ENCODE results near the gene EP400.
"Not testable (repeated sequence)": the region's sequence is repeated elsewhere in the genome, so short reads cannot be mapped to it uniquely, and the experiment has no call there.

Gene EP400

DNA sequence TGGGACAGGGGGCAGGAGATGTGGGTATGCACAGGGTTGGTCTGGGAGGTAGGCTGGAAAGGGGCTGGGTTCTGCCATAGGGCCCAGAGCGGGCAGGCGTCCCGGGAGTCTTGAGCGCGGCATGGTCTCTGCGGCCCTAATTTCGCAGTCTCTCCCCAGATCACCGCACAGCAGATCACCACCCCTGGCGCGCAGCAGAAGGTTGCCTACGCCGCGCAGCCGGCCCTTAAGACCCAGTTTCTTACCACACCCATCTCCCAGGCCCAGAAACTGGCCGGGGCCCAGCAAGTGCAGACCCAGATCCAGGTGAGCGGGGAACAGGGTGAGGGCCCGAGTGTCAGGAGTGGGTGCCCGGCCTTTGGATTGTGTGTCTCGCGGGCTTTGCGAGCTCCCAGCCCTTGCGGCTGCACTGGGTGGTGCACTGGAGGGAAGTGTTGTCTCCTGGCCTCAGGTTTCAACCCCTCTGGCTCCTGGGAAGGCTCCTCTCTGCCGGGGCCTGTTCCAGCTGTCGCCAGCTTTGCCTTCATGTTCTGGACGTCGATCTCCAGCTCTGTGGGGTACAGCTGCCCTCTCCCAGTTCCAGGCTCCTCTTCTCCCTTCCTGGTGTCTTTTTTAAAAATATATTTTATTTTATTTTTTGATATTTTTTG is 119.7 kb downstream of the EP400 start:
- no peak for DNase-seq

GRCh38 chr12:132070298-132070697 is 120.6 kb downstream of the EP400 start:
- no peak for DNase-seq

DNA sequence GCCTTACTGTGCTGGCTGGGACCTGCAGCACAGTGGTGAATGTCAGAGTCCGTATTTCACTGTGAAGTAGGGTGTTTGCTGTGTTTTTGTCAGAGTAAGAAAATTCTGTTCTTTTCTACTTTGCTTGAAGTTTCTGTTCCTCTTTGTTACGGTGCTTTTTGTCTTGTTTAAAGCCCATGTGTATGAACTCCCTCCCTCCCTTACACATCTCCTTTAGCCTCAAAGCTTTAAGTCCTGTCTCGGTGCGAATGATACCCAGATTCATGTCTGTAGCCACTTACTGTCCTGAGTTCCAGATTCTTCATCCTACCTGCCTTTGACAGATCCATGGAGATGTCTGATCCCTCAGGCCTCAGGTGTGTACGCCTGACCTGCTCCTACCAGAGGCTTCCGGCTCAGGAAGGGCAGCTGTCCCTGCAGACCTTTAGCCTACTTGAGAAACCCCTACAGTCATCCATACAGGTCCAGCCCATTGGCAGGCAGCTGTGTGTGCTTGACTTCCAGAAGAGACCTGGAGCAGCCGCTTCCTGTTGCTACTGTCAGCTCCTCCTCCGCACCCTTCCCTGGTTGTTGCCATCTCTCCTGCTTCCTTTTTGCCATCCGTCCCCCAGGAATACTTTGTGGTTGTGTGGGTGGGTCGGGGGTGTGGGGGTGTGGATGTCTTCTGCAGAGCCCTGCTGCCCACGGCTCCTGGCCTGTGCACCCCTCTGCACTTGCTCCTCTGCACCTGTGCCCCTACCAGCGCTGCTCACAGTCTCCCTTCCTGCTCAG is 121.5 kb downstream of the EP400 start:
- no peak for DNase-seq

DNA sequence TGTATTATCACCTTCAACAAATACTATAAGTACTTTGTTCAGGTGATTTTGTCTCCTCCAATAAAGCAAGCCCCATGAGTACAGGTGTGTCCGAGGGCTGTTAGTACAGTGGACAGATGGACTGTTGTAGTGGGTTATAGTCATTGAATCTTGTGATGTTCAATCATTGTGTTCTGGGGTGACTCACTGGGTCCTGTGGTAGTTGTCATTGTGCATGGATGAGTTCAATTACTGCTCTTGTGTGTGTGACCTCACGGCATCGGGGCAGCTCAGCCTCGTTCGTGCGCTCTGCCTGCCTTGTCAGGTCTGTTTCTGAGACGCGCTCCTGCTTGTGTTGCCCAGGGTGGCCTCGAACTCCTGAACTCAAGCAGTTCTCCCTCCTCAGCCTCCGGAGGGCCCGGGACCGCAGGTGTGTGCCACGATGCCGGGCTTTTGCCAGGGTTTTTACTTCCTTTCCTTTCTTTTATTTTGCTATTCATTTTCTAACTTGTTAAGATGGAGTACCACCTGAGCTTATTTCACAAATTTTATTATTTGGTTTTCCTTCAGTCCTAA is 122.2 kb downstream of the EP400 start:
- no peak for DNase-seq

DNA sequence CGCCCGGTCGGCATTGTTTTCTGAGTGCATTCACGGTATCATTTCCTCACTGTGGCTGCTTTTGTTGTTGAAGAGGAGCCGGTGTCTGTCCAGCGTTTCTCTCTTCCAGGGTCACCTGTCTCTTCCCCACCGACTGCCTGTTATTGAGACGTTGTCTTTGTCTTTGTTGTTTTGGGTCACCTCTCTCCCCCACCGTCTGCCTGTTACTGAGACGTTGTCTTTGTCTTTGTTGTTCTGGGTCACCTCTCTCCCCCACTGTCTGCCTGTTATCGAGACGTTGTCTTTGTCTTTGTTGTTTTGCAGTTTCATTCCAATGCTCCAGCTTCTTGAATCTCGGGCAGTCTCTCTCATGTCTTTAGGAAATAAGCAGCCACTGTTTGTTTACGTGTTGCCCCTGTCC is 124.5 kb downstream of the EP400 start:
- DNase-seq, result no peak

- DNase-seq, result no peak
Measured at GRCh38 chr12:132075026-132075713, 125.4 kb downstream of the EP400 start.

DNA sequence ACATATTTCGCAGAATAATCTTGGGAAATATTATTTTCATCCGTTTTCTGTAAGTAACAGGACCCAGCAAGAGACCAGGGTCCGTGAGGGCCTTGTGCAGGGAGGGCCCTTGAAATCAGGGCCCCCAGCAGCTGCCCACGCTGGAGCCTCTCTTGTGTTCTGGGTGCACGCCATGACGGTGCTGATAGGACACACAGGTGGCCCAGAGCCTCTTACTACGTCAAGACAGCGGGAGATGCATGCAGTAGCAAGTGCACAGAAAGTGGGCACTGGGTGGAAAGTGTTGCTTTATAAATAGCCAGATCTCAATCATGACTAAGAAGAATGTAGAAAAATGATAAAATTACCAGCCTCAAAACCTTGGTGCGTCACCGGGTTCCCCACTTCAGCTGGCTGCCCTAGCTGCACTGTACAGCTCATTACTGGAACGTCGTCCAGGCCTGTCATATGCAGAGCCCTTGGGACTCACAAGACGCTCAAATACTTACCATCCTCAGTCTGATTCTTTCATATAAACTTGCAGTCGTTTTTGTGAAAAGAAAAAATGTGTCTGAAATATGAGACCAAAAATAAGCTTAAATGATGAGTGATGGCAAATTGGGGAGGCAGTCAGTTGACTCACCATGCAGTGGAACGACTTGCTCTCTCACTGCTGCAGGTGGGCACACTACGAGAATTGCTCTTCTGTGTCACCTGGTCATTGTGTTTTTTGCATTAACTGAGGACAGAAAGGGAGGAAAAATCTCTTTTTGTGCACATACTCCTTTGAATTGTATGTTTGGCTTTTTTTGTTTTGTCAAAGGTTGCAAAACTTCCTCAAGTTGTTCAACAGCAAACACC is 126.2 kb downstream of the EP400 start:
- DNase-seq, result no peak

- DNase-seq, result no peak
Measured at GRCh38 chr12:132076711-132077110, 127.0 kb downstream of the EP400 start.

GRCh38 chr12:132077322-132078100 is 127.8 kb downstream of the EP400 start:
- DNase-seq, result no peak

DNA sequence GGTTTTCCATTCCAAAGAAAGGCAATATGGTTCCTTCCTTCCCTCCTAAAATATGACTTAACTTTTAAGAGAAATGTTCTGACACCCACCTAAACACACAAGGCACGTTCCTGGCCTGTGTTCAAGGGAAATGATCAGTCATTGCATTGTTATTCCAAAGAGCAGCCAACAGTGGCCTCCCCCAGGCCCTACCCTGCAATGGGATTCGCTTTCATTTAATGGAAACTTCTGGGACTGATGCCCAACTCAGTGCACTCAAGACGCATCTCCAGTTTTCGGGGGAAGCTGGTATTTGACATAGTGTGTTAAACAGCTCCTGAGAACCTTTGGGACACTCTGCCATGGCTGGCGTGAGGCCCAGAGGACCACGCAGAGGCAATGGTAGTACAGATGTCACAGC is 128.4 kb downstream of the EP400 start:
- DNase-seq, result no peak

- DNase-seq, result no peak
Measured at GRCh38 chr12:132079200-132079599, 129.5 kb downstream of the EP400 start.

GRCh38 chr12:132079695-132080094 is 130.0 kb downstream of the EP400 start:
- no peak for DNase-seq

- DNase-seq, result not testable (repeated sequence)
Measured at GRCh38 chr12:132080515-132080914, 130.8 kb downstream of the EP400 start.

DNA sequence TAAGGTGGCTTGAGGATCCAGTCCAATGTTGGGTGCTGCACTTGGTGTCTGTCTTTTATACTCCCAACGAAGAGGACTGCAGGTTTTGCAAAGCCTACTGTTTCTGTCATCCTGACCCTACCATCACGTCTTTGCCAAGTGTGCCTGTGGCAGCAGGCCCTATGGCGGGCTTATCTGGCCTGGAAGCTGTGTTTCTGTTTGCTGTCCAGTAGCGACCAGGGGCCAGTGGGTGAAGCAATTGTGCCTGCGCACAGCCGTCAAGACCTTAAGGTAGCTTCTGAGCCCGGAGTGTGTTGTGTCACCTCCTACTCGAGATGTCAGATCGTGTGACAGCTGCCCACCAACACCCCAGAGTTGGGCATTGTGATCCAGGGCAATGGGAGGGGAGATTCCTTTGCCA is 131.7 kb downstream of the EP400 start:
- no peak for DNase-seq

- no peak for DNase-seq
Measured at GRCh38 chr12:132083614-132083940, 133.8 kb downstream of the EP400 start.

DNA sequence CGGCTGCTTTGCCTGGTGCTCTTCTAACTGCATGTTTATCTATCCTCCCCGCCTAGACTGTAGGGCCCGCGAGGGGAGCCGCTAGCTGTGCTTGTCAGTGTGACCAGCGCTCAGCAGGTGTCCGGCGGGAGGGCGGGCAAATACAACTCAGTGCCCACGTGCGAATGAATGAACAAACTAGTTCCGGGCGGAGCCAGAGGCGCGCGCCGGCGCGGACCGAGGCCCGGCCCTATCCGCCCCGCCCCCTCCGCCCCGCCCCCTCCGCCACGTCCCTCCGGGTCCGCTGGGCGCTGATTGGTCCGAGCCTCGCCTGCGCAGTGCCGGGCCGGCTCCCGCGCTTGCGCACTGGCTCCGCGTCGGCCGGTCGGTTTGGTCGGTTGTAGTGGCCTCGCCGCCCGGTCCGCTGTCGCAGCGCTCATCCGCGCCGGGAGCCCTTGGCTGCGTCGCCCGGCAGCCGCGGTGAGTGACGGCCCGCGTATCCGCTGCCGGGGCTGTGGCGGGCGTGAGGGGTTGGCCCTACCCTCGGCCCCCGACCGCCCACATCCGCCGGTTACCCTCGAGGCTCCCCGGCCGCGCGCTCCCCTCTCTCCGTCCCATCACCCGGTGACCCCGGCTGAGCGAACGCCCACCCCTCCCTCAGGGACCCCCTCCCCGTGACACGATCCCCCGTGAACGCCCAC is 134.3 kb downstream of the EP400 start:
- DNase-seq, result peak; percentile 89

DNA sequence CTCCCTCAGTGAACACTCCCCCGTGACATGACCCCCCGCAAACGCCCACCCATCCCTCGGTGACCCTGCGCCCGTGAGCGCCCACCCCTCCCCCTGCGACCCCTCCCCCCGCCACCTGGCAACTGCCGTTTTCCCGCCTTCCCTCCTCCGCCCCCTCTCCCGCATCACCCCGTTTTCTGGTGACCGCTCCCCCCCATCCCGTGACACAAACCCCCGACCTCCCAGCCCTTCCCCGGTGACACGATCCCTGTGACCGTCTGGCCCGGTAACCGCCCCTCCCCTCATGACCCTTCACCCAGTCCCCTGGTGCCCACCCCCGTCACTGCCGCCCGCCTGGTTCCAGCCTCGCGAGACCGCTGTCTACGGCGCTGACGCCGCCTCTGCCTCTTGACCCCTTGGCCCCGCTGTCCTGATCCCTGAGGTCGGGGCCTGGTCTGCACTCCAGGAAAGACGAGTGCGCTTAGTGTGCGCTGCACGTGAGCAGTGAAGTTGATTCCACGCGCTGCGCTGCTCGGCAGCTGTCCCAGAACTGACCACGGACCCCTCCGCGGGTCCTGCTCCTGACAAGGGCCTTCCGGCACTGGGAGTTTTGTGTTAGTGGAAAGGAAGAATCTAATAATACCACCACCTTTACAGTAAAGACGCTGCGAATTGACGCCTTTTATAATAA is 135.0 kb downstream of the EP400 start:
- DNase-seq, result peak; percentile 47

DNA sequence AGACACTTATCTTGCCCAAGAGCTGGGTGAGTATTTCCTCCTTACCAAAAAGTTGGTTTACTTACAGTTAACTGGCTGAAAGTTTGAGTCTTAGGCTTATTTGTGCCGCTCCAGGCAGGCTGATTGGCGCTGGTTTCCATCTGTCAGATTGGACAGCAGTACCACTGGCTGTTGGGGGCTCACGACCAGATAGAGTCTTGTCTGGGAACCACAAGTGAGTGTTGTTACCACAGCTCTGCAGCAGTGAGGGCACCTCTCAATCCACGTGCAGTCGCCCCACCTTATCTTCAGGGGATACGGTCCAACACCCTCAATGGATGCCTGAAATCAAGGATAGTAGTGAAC is 135.5 kb downstream of the EP400 start:
- no peak for DNase-seq

DNA sequence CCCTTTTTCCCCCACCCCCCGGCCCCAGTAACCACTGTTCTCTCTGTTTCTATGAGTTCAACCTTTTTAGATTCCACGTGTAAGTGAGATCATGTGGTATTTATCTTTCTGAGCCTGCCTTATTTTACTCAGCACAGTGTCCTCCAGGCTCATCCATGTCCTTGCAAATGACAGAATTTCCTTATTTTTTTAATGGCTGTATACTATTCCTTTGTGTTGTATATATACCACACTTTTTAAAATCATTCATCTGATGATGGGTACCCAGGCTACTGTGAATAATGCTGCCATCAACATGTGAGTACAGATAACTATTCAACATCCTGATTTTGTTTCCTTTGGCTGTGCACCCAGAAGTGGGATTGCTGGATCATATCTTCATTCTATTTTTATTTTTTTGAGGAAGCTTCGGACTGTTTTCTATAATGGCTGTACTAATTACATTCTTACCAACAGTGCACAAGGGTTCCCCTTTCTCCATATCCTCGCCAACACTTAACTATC is 139.7 kb downstream of the EP400 start:
- DNase-seq, result no peak

- no peak for DNase-seq
Measured at GRCh38 chr12:132094269-132094891, 144.6 kb downstream of the EP400 start.
